ENCODE results near the gene WNK1. TPM values are rescaled to one million over a fixed set of nuclear protein-coding genes. Genes with fewer than 3 reads are reported as not detected.
A peak's percentile ranks its signal among the peaks of the same experiment; 100 is the strongest.

WNK1 gene
- polyA plus RNA-seq, 2 of the 4 experiments (the other 2 are of a cell fraction) = 88.4 to 98.0 TPM

- ChIA-PET POLR2A (no interaction called here), CTCF (interaction anchor here (0.6 to 1.2 kb wide), 3 partner anchors 14 to 557 kb away, joined by 3 to 4 read pairs (median 3); no protein-coding TSS in a partner anchor)
- no peaks in the 10 kb centered on the region for H3K9me3 ChIP-seq
- FAIRE-seq = no peak
- H3K27ac ChIP-seq = no peak overlapping the region
- peak in 1 of 2 experiments; percentile 22; a peak in 2 of 6 replicates for ATAC-seq
- DNase-seq (ENCODE audit: low read depth in 1 of 2, low spot score in 1 of 2) = no peak
- WGBS (ENCODE audit: missing lambda C conversion rate) = 85% methylated on average over 15 of the region's 15 CpGs
- H3K4me2 ChIP-seq = no peak overlapping the region
- no peak for TF ChIP-seq HOXA7 (CRISPR knock-in tag; IDR thresholded peaks at IDR 0.05)
- no peak for TF ChIP-seq JUN (IDR thresholded peaks at IDR 0.05)
- no peak for TF ChIP-seq FOSB (CRISPR knock-in tag; IDR thresholded peaks at IDR 0.05)
- no peak for TF ChIP-seq TP53 (CRISPR knock-in tag; IDR thresholded peaks at IDR 0.05)
- no peak for TF ChIP-seq CHD4 (IDR thresholded peaks at IDR 0.05; ENCODE audit: borderline replicate concordance)
- TF ChIP-seq MYC (IDR thresholded peaks at IDR 0.05; ENCODE audit: borderline replicate concordance, low read length) = no peak
- TF ChIP-seq JUNB (IDR thresholded peaks at IDR 0.05) = no peak
- no peak for TF ChIP-seq ZNF302 (CRISPR knock-in tag; IDR thresholded peaks at IDR 0.05)
- TF ChIP-seq, protein P1, sequence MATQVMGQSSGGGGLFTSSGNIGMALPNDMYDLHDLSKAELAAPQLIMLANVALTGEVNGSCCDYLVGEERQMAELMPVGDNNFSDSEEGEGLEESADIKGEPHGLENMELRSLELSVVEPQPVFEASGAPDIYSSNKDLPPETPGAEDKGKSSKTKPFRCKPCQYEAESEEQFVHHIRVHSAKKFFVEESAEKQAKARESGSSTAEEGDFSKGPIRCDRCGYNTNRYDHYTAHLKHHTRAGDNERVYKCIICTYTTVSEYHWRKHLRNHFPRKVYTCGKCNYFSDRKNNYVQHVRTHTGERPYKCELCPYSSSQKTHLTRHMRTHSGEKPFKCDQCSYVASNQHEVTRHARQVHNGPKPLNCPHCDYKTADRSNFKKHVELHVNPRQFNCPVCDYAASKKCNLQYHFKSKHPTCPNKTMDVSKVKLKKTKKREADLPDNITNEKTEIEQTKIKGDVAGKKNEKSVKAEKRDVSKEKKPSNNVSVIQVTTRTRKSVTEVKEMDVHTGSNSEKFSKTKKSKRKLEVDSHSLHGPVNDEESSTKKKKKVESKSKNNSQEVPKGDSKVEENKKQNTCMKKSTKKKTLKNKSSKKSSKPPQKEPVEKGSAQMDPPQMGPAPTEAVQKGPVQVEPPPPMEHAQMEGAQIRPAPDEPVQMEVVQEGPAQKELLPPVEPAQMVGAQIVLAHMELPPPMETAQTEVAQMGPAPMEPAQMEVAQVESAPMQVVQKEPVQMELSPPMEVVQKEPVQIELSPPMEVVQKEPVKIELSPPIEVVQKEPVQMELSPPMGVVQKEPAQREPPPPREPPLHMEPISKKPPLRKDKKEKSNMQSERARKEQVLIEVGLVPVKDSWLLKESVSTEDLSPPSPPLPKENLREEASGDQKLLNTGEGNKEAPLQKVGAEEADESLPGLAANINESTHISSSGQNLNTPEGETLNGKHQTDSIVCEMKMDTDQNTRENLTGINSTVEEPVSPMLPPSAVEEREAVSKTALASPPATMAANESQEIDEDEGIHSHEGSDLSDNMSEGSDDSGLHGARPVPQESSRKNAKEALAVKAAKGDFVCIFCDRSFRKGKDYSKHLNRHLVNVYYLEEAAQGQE (IDR thresholded peaks at IDR 0.05) = no peak
- no peak for TF ChIP-seq HOXB13 (CRISPR knock-in tag; IDR thresholded peaks at IDR 0.05; ENCODE audit: low read depth)
- TF ChIP-seq RCOR1 (IDR thresholded peaks at IDR 0.05; ENCODE audit: low read depth, low read length) = no peak
- TF ChIP-seq MAFK (IDR thresholded peaks at IDR 0.05; ENCODE audit: partially characterized antibody) = peak; percentile 91
- no peak for TF ChIP-seq HDAC2 (IDR thresholded peaks at IDR 0.05)
- TF ChIP-seq POLR2AphosphoS2 (conservative IDR thresholded peaks at IDR 0.05; ENCODE audit: low read length) = 0 out of 2 replicates have a peak, but pooled peaks have one; percentile 11
- H3K4me1 ChIP-seq = no peaks in the 10 kb centered on the region
- no peak overlapping the region for H3K4me3 ChIP-seq
Observed at GRCh38 chr12:913919-914698, 161.7 kb downstream of the WNK1 start.

DNA sequence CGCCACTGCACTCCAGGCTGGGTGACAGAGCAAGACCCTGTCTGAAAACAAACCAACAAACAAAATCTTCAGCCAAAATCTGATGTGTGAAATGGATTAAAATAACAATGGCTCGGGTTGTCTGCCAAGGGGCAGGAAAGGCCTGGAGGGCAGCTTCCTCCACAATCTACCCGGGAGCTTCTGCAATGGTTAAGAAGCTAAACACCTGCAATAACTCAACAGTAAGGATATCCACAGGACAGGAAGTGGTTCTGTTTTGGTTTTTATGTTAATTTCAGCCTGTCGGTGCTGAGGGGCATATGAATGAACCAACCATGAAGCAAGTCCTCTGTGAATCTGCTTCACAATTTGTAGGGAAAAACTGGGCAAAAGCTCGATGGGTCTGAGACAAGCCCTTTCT is 162.7 kb downstream of the WNK1 start:
- Histone ChIP-seq H3K4me3 (no peak overlapping the region), H3K27ac (no peak overlapping the region), H3K4me2 (no peak overlapping the region), H3K9me3 (no peaks in the 10 kb centered on the region), H3K4me1 (no peaks in the 10 kb centered on the region)
- WGBS (ENCODE audit: missing lambda C conversion rate) = 90% methylated on average over 5 of the region's 5 CpGs
- no peak for DNase-seq (ENCODE audit: low read depth in 1 of 2, low spot score in 1 of 2)
- TF ChIP-seq POLR2AphosphoS2 (conservative IDR thresholded peaks at IDR 0.05; ENCODE audit: low read length) (0 out of 2 replicates have a peak, but pooled peaks have one; percentile 56), HOXA7 (CRISPR knock-in tag; IDR thresholded peaks at IDR 0.05) (no peak), EP300 (IDR thresholded peaks at IDR 0.05) (no peak)
- TF ChIP-seq, protein P2, sequence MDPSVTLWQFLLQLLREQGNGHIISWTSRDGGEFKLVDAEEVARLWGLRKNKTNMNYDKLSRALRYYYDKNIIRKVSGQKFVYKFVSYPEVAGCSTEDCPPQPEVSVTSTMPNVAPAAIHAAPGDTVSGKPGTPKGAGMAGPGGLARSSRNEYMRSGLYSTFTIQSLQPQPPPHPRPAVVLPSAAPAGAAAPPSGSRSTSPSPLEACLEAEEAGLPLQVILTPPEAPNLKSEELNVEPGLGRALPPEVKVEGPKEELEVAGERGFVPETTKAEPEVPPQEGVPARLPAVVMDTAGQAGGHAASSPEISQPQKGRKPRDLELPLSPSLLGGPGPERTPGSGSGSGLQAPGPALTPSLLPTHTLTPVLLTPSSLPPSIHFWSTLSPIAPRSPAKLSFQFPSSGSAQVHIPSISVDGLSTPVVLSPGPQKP (IDR thresholded peaks at IDR 0.05; ENCODE audit: low read depth, low read length) = no peak
- TF ChIP-seq, protein P3, sequence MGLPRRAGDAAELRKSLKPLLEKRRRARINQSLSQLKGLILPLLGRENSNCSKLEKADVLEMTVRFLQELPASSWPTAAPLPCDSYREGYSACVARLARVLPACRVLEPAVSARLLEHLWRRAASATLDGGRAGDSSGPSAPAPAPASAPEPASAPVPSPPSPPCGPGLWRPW (IDR thresholded peaks at IDR 0.05) = no peak
- ChIA-PET CTCF (interaction anchor here (1.2 kb wide), 1 partner anchor 34 kb away, joined by 8 read pairs; the partner anchor contains the start of gene RAD52), POLR2A (no interaction called here)
- ATAC-seq = no peak; a peak in 1 of 6 replicates
- no peak for FAIRE-seq

DNA sequence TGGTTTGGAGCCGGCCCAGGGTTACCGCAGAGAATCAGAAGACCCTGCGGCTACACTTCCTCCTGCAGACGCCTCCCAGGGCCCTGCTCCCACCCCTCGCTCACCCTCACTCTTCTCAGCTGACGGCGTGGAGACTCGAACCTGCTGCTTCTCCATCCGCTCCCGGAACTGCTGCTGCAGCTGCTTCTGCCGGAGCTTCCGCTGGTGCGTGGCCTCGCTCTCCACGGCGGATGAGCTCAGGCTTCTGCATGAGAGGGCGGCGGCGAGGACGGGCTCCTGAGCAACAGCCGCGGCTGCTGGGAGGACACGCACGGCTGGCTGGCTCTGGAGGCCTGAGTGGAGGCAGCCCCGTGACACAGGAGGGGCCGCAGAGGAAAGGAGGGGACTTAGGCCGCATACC is 163.9 kb downstream of the WNK1 start:
- no peak overlapping the region for H3K4me2 ChIP-seq
- H3K27ac ChIP-seq = no peak overlapping the region
- ChIA-PET POLR2A (no interaction called here), CTCF (interaction anchor here (1.2 kb wide), 1 partner anchor 33 kb away, joined by 8 read pairs; the partner anchor contains the start of gene RAD52)
- no peak for FAIRE-seq
- H3K4me1 ChIP-seq = no peaks in the 10 kb centered on the region
- ATAC-seq = peak in 1 of 2 experiments; percentile 11; a peak in 3 of 6 replicates
- whole genome bisulfite sequencing (ENCODE audit: missing lambda C conversion rate) = 97% methylated on average over 22 of the region's 27 CpGs
- TF ChIP-seq POLR2A (IDR thresholded peaks at IDR 0.05; ENCODE audit: low read length) (0 out of 2 replicates have a peak, but pooled peaks have one; percentile 19), HOXA7 (CRISPR knock-in tag; IDR thresholded peaks at IDR 0.05) (no peak)
- DNase-seq (ENCODE audit: low read depth in 1 of 2, low spot score in 1 of 2) = no peak
- no peak overlapping the region for H3K4me3 ChIP-seq
- no peaks in the 10 kb centered on the region for H3K9me3 ChIP-seq

Data from A549 (cell line).